ENCODE data around the gene RNF217. TPM values are rescaled to one million over a fixed set of nuclear protein-coding genes. Genes with fewer than 3 reads are reported as not detected.

RNF217 gene
- total RNA-seq, 4 donors from 2014 or later = 4.5 to 15.5 (median 12.4) TPM

DNA sequence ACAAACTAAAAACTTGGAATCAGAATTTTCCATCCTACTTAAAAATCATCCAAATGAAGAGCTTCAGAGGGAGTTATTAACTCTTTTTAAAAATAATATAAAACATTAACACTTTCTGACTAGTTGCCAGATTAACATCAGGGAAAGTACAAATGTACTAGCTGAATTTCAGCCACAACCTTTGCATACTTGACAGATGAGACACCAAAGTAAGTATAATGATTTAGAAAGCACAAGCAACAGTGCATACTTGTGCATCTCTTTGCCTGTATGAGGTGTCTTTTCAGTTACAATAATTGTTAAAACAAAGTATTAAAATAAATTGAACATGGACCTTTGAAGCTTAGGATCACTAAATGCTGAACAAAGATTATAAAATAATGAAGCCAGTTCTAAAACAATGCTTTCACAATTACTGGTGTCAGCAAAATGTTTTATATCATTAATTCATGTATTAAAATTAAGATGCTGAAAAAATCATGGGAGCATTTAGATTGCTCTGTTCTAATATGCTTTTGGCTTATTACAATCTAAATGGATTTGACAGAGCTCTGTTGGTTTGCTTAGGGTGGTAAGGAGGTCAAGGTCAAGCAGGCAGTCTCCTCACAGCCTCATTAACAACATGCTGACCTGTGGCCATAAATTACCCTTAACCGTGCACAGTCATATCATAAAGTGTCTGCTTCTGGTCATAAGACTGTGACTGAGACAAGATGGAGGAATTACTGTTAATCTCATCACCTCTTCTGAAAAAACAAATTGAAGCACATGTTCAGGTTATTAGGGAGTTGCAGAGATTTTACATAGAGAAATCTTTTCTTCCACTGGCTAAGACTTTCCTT, 15.1 kb downstream of the RNF217 start:
- H3K27ac ChIP-seq = no peak overlapping the region
- no peak for DNase-seq
- H3K9me3 ChIP-seq = peaks cover 0 to 7% (median 6%) of the 10 kb centered on the region in 3 donors
- in situ Hi-C loops (cut with MboI; ENCODE audit: low sequenced_read_pairs in 4 of 4) = loop anchor here in 1 of 4 donors (25.0 kb wide), 1 partner anchor 310 kb away; no protein-coding TSS in a partner anchor
- H3K27me3 ChIP-seq = no peaks in the 10 kb centered on the region
- no peak overlapping the region for H3K4me3 ChIP-seq
- H3K4me1 ChIP-seq = peaks cover 0 to 3% of the 10 kb centered on the region in 2 donors
- ATAC-seq = no peak
- intact Hi-C loops (cut with DNase I; ENCODE audit: low total_unique reads) = no loop called here
- peaks cover 0 to 12% of the 10 kb centered on the region in 2 donors for H3K36me3 ChIP-seq
- TF ChIP-seq POLR2A (IDR thresholded peaks at IDR 0.05) = no peak
- TF ChIP-seq, protein P1, sequence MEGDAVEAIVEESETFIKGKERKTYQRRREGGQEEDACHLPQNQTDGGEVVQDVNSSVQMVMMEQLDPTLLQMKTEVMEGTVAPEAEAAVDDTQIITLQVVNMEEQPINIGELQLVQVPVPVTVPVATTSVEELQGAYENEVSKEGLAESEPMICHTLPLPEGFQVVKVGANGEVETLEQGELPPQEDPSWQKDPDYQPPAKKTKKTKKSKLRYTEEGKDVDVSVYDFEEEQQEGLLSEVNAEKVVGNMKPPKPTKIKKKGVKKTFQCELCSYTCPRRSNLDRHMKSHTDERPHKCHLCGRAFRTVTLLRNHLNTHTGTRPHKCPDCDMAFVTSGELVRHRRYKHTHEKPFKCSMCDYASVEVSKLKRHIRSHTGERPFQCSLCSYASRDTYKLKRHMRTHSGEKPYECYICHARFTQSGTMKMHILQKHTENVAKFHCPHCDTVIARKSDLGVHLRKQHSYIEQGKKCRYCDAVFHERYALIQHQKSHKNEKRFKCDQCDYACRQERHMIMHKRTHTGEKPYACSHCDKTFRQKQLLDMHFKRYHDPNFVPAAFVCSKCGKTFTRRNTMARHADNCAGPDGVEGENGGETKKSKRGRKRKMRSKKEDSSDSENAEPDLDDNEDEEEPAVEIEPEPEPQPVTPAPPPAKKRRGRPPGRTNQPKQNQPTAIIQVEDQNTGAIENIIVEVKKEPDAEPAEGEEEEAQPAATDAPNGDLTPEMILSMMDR (IDR thresholded peaks at IDR 0.05 in 4 of 5, conservative IDR thresholded peaks at IDR 0.05 in 1 of 5) = no peak

DNA sequence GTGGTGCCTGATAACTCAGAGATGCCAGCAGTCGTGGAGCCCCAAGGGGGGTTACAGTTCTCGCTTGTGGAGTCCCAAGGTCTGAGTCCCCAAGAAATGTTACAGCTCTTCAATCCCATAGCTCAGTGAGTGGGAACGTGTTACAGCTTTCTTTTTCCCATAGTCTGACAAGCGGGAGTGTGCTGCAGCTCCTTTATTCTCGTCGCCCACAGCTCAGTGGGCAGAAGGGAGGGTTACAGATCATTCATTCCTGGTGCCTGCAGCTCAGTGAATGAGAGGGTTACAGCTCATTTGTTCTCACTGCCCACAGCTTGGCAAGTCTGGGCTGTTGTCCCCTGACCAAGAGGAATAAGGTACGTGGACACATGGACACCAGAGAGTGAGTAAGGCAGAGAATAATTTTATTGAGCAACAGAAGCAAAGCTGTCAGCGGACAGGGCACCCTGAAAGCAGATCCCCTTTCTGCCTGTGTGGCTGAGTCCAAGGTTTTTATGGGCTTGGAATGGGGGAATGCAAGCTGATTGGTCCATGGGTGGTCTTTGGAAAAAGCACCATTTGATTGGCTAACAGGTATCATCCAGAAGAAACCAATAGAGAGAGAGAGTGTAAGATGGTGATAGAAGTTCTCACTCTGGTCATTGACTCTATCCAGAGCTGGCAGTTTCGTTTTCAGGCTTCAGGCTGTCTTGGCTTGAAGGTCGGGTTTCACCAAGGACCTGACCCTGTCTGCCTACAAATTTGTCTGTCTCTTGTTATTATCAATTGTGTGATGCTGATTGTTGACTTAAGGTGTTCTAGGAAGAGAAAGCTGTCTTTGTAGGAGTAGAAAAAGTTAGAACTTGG, 16.4 kb downstream of the RNF217 start:
- H3K4me3 ChIP-seq = no peak overlapping the region
- H3K9me3 ChIP-seq = peaks cover 0 to 7% (median 6%) of the 10 kb centered on the region in 3 donors
- in situ Hi-C loops (cut with MboI; ENCODE audit: low sequenced_read_pairs in 4 of 4) = loop anchor here in 1 of 4 donors (25.0 kb wide), 1 partner anchor 309 kb away; no protein-coding TSS in a partner anchor
- intact Hi-C loops (cut with DNase I; ENCODE audit: low total_unique reads) = no loop called here
- H3K27me3 ChIP-seq = no peaks in the 10 kb centered on the region
- no peak overlapping the region for H3K27ac ChIP-seq
- TF ChIP-seq, protein P1 (IDR thresholded peaks at IDR 0.05 in 4 of 5, conservative IDR thresholded peaks at IDR 0.05 in 1 of 5) = no peak
- no peak for TF ChIP-seq POLR2A (IDR thresholded peaks at IDR 0.05)
- no peak for DNase-seq
- ATAC-seq = no peak
- peaks cover 0 to 10% of the 10 kb centered on the region in 2 donors for H3K36me3 ChIP-seq
- H3K4me1 ChIP-seq = peaks cover 8 to 10% of the 10 kb centered on the region in 2 donors

DNA sequence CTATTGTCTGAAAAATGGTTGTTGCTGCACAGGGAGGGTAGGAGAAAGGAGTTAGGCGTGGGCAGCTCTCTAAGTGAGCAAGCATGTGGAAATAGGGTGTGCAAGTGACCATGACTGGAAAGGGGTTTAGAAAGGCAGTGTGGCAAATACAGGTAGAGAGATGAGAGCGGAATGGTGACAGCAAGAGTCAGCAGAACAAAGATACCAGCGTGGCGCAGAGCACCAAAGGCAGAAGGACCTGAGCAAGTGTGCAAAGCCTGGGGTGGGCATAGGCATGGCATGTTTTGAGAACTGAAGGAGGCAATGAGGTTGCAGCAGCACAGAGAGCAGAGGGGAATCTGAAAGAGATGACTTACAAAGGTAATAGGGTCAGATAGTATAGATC, 17.0 kb downstream of the RNF217 start:
- H3K36me3 ChIP-seq = peaks cover 0 to 10% of the 10 kb centered on the region in 2 donors
- H3K4me1 ChIP-seq = peaks cover 11 to 12% of the 10 kb centered on the region in 2 donors
- no peak for ATAC-seq
- H3K27ac ChIP-seq = no peak overlapping the region
- no peak overlapping the region for H3K4me3 ChIP-seq
- intact Hi-C loops (cut with DNase I; ENCODE audit: low total_unique reads) = no loop called here
- in situ Hi-C loops (cut with MboI; ENCODE audit: low sequenced_read_pairs in 4 of 4) = loop anchor here in 1 of 4 donors (25.0 kb wide), 1 partner anchor 308 kb away; no protein-coding TSS in a partner anchor
- H3K9me3 ChIP-seq = peaks cover 0 to 7% (median 6%) of the 10 kb centered on the region in 3 donors
- no peaks in the 10 kb centered on the region for H3K27me3 ChIP-seq
- TF ChIP-seq POLR2A (IDR thresholded peaks at IDR 0.05) = no peak
- TF ChIP-seq, protein P1 (IDR thresholded peaks at IDR 0.05 in 4 of 5, conservative IDR thresholded peaks at IDR 0.05 in 1 of 5) = no peak
- DNase-seq = no peak

DNA sequence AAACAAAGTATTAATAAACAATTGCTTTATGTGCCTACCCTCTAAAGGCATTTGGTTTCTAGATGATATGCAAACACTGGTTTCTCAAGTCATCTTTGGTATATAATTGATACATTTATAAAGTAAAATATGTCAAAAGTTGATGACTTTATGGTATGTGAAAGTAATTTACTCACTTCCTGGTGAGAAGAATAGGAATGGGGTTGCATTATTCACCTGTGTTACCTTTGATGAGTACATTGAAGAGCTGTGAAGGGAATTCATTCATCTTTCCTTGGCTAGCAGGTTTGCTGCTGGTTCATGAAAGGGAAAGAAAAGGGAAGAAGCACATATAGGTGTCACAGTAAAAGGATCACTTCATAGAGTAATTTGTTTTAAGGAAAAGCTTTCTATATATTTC, 20.4 kb downstream of the RNF217 start:
- Histone ChIP-seq H3K36me3 (peaks cover 0 to 10% of the 10 kb centered on the region in 2 donors), H3K9me3 (peaks cover 0 to 7% (median 6%) of the 10 kb centered on the region in 3 donors), H3K27ac (no peak overlapping the region), H3K4me1 (peaks cover 17 to 20% of the 10 kb centered on the region in 2 donors), H3K27me3 (no peaks in the 10 kb centered on the region), H3K4me3 (no peak overlapping the region)
- in situ Hi-C loops (cut with MboI; ENCODE audit: low sequenced_read_pairs in 4 of 4) (loop anchor here in 1 of 4 donors (25.0 kb wide), 1 partner anchor 305 kb away; no protein-coding TSS in a partner anchor), intact Hi-C loops (cut with DNase I; ENCODE audit: low total_unique reads) (no loop called here)
- ATAC-seq (no peak), DNase-seq (no peak)
- no peak for TF ChIP-seq POLR2A (IDR thresholded peaks at IDR 0.05)
- TF ChIP-seq, protein P1 (IDR thresholded peaks at IDR 0.05 in 4 of 5, conservative IDR thresholded peaks at IDR 0.05 in 1 of 5) = no peak
